Hematopoietic multipotent progenitor cell treated with erythropoietin and hydrocortisone succinate and interleukin-3 and kit ligand, for 6 days (in vitro differentiated cells): ENCODE data around the gene NLK.
"Not testable (repeated sequence)": the region's sequence is repeated elsewhere in the genome, so short reads cannot be mapped to it uniquely, and the experiment has no call there.

ENCODE experiments used
- DNase-seq: peaks from one replicate; pipeline ENCODE4 v3.0.0-alpha.2; 2015

Gene NLK

GRCh38 chr17:28076144-28076543 is 33.7 kb downstream of the NLK start:
- DNase-seq: no peak

- not testable (repeated sequence) for DNase-seq
Measured at GRCh38 chr17:28077140-28077539, 34.7 kb downstream of the NLK start.

DNA sequence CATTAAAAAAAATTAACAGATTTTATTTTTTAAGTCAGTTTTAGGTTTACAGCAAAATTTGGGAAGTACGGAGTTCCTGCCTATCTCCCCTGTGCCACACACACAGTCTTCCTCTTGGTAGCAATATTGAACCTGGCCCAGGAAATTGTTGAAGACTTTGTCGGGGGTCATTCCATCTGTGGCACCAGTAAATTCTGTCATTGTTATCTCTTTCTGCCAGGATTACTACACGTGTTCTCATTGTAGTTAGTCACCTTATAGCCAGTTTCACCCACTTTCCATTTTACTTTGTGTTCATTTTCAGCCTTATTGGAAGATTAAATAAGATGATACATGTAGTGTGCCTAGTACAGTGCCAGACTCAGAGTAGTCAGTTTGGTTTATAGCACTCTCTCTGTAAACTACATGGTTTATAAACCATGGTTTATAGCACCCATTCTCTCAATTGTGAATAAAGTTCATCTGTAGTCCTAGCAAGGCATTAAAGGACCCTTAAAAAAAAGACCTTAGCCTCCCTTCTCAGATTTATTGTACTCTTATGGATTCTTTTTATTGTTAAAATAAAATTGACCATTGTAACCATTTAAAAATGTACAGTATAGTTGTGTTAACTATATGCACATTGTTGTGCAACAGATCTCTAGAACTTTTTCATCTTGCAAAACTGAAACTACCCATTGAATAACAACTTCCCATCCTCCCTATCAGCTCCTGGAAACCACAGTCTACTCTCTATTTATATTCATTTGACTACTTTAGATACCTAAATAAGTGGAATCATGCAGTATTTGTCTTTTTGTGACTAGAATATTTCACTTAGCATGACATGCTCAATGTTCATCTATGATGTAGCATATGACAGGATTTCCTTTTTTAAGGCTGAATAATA is 36.1 kb downstream of the NLK start:
- peak; percentile 77 for DNase-seq

GRCh38 chr17:28081467-28081866 is 39.0 kb downstream of the NLK start:
- DNase-seq: no peak

GRCh38 chr17:28085766-28086165 is 43.3 kb downstream of the NLK start:
- no peak for DNase-seq

DNA sequence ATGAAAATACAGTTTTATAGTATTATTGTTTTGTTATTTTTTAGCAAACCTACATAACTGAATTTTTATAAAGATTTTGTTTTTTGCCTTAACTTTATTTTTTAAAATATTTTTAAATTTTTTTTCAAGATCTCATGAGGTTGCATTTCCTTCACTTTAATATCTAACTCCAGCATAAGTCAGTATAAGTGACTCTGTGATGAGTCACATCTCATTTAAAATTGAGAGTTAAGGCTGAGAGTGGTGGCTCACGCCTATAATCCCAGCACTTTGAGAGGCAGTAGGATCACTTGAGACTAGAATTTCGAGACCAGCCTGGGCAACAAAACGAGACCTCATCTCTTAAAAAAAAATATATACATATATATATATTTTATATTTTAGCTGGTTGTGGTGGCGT is 44.0 kb downstream of the NLK start:
- no peak for DNase-seq

GRCh38 chr17:28087743-28088142 is 45.3 kb downstream of the NLK start:
- no peak for DNase-seq

- no peak for DNase-seq
Measured at GRCh38 chr17:28090551-28090950, 48.1 kb downstream of the NLK start.

DNA sequence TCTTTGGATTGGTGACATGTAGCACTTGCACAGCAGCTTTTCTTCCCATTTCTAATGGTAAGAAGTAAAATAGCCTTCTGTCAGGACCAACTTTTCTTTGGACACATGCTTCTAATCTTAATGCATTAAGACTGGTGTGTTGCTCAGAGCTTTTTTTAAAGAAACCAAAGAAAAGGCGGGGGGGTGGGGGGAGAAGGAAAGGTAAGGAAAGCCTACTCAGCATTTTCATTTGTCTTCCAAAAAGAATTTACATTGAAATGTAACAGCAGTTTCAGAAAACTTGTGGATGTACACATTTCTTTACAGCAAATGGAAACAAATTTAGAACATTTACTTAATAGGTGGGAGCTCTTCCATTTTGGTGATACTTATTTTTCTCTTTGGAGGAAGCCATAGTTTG is 49.6 kb downstream of the NLK start:
- no peak for DNase-seq

DNA sequence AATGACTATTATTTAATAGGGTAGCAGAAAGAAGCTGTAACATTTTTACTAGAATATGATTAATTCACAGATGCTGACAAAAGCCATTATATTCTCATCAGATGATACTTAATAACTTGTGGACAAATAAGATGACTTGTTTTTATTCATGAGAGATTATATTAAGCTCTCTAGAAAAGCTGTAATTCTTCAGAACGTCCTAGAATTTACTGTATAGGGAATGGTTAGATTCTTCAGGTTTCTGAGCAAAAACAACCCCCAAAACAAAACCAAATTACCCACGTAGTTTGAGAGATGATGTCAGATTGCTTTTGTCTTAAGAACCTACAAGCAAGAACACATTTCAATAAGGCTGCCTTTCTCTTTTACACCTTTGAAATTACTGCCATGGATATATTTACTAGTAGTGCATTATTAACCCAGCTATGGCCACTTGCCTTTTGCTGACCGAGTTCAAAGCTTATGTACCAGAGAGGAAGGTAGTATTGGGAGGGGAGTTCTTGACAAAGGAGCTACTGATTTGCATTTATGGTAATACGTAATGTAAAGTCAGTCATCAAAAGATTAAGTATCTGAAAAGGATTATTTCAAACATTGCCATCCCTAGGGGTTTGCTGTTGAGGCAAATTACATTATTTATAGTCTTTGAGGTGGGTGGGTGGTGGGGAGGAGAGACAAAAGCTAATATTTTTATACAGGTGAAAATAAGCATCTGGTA is 51.7 kb downstream of the NLK start:
- DNase-seq: no peak

DNA sequence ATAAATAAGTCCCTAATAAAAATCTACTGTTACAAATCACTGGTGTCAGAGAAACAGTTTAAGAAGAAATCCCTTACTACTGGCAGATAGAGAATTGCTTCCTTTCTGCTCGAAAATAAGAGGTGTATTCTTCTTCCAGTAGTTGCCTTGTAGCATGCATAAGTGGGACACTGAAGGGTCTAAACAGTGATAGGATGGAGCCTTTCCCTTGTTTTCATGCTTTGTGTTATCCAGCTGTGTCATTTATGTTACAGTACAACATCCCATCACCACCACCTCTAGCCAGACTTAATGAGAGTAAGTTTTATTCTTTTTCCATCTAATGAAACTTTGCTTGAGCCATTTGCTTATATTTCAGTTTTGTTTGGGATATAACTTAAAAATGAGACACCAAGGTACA is 54.3 kb downstream of the NLK start:
- DNase-seq: no peak

DNA sequence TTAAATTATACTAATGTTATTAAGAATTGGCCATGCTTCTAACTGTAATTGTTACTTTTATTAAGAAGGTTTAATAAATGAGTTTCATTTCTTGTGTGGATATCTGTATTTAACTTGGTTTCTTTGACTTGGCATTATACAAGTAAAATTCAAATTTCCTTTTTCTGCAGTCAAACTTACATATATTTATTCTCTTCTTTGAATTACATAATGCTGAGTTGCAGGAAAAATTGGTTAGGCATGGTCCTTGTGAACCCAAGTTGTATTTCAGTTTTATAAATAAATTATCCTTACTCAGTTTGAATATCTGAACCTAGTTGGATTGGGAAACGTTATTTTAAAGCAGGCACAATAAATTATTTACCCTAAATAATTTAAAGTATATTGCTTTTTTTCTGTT is 54.8 kb downstream of the NLK start:
- no peak for DNase-seq

DNA sequence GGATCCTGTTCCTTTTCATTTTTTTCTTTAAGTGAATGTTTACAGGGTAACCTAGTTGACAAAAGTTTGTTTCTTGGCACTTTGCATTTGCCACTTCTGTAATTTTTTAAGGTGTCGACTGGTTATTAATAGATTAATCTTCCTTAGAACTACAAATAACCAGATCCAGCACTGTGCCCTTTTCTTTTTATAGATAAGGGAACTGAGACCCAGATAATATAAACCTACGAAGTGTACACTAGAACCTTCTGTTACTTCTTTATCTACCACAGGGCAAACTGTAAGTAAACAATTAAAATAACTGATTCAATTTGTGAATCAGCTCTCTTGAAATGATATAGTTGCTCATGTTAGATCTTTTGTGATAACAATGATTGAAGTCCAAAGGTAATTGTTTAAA is 55.4 kb downstream of the NLK start:
- DNase-seq: peak; percentile 56

GRCh38 chr17:28098591-28098990 is 56.1 kb downstream of the NLK start:
- not testable (repeated sequence) for DNase-seq

DNA sequence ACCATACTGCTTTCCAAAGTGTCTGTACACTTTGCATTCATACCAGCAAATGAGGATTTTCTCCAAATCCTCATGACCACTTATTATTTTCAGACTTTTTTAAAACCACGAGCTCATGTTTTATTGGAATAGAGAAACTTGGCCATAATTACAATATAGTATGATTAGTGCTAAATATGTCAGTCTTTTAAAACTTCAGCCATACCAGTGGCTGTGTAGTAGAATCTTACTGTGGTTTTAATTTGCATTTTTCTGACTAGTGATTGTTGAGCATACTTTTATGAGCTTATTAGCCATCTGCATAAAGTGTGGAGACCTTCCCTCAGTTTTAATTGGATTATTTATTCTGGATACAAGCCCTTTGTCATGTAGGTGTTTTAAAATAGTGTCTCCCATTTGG is 57.8 kb downstream of the NLK start:
- DNase-seq: no peak

DNA sequence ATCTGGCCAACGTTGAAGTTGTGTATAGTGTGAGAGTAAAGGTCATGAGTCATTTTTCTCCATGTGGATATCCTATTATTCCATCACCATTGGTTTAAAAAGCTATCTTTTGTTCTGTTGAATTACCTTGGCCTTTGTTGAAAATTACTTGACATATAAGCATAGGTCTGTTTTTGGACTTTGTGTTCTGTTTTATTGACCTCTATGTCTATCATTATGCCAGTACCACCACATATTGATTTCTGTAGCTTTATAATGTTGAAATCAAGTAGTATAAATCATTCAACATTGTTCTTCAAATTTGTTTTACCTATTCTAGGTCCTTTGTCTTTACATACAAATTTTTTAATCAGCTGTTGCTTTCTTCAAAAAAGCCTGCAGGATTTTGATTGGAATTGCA is 58.5 kb downstream of the NLK start:
- DNase-seq: no peak

- DNase-seq: no peak
Measured at GRCh38 chr17:28101919-28102318, 59.4 kb downstream of the NLK start.

GRCh38 chr17:28105501-28105900 is 63.0 kb downstream of the NLK start:
- DNase-seq: peak; percentile 89

GRCh38 chr17:28110184-28110583 is 67.7 kb downstream of the NLK start:
- DNase-seq: no peak

DNA sequence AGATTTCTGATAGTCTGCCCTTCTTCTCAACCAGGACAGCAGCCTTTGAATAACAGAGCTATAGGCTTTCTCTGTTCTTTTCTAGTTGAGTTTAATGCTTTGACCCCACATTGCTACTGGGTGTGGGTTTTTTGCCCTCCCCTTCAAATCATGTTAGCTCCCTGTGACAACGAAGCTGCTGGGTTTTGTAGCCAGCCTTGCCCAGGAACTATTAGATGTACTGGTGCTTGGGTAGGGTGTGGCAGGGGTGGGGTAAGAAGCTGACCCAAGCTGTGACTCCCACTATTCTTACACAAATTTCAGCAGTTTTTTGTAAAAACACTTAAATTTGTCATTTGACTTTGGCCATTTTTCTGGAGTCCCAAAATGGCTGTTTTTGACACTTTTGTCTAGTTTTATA is 69.7 kb downstream of the NLK start:
- peak; percentile 63 for DNase-seq

DNA sequence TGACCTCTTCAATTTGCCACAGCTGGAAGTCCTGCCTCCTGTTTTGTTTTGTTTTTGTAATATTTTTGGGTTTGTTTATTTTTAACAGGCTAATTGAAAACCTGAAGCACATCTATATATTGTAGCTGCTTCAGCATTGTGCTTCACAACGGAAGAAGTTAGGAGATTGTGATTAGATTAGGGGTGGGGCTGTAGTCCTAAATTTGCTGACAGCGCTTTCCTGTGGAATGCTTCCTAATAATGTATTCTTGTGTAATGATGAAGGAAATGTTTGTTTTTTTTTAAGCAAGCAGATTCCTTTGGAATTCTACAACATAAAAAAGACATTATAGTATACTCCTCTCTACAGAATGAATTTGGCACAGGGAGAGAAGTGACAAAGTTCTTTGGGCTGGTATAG is 70.1 kb downstream of the NLK start:
- no peak for DNase-seq

DNA sequence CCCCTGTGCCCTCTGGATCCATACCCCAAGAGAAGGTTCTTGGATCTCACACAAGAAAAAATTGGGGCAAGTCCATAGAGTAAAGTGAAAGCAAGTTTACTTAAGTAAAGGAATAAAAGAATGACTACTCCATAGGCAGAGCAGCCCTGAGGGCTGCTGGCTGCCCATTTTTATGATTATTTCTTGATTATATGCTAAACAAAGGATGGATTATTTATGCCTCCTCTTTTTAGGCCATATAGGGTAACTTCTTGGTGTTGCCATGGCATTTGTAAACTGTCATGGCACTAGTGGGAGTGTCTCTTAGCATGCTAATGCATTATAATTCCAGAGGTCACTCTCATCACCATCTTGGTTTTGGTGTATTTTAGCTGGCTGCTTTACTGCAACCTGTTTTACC is 70.8 kb downstream of the NLK start:
- no peak for DNase-seq

GRCh38 chr17:28115046-28115445 is 72.6 kb downstream of the NLK start:
- DNase-seq: no peak

GRCh38 chr17:28117304-28117703 is 74.8 kb downstream of the NLK start:
- DNase-seq: no peak
